ENCODE results near the gene ACACA. TPM values are rescaled to one million over a fixed set of nuclear protein-coding genes. Genes with fewer than 3 reads are reported as not detected.
A peak's percentile ranks its signal among the peaks of the same experiment; 100 is the strongest.

ACACA gene
- total RNA-seq, 1 donor: 89.4 TPM

GRCh38 chr17:37137070-37137610 lies 269.5 kb downstream of the ACACA start:
- no peak for DNase-seq (ENCODE audit: low read depth)
- TF ChIP-seq CTCF (IDR thresholded peaks at IDR 0.05; ENCODE audit: insufficient read depth, low read depth, low read length): peak; percentile 13
- no peak overlapping the region for H3K4me3 ChIP-seq (ENCODE audit: low read depth, low read length)

- TF ChIP-seq CTCF (IDR thresholded peaks at IDR 0.05; ENCODE audit: insufficient read depth, low read depth, low read length): no peak
- no peak for DNase-seq (ENCODE audit: low read depth)
- H3K4me3 ChIP-seq (ENCODE audit: low read depth, low read length): no peak overlapping the region
These were observed 271.1 kb downstream of the ACACA start for GRCh38 chr17:37135576-37135975.

GRCh38 chr17:37134050-37134449 lies 272.6 kb downstream of the ACACA start:
- peak; percentile 87 for DNase-seq (ENCODE audit: low read depth)
- H3K4me3 ChIP-seq (ENCODE audit: low read depth, low read length): no peak overlapping the region
- no peak for TF ChIP-seq CTCF (IDR thresholded peaks at IDR 0.05; ENCODE audit: insufficient read depth, low read depth, low read length)

- peak; percentile 37 for DNase-seq (ENCODE audit: low read depth)
- no peak overlapping the region for H3K4me3 ChIP-seq (ENCODE audit: low read depth, low read length)
- TF ChIP-seq CTCF (IDR thresholded peaks at IDR 0.05; ENCODE audit: insufficient read depth, low read depth, low read length): no peak
These were observed 273.5 kb downstream of the ACACA start for GRCh38 chr17:37133136-37133535.

GRCh38 chr17:37131669-37132611 lies 274.7 kb downstream of the ACACA start:
- no peak overlapping the region for H3K4me3 ChIP-seq (ENCODE audit: low read depth, low read length)
- no peak for TF ChIP-seq CTCF (IDR thresholded peaks at IDR 0.05; ENCODE audit: insufficient read depth, low read depth, low read length)
- DNase-seq (ENCODE audit: low read depth): no peak

- no peak for TF ChIP-seq CTCF (IDR thresholded peaks at IDR 0.05; ENCODE audit: insufficient read depth, low read depth, low read length)
- peak; percentile 90 for DNase-seq (ENCODE audit: low read depth)
- no peak overlapping the region for H3K4me3 ChIP-seq (ENCODE audit: low read depth, low read length)
These were observed 275.6 kb downstream of the ACACA start for GRCh38 chr17:37130984-37131446.

All from fibroblast of villous mesenchyme (primary cell).